GM18858 (cell line): ENCODE data around the gene TMPRSS4.

Source experiments
- ATAC-seq: cut with Tn5 transposase; IDR thresholded peaks from one replicate; pipeline ENCODE4 v1.9.1; 2021; ENCODE audit not compliant: unreplicated experiment

Gene TMPRSS4, protein sequence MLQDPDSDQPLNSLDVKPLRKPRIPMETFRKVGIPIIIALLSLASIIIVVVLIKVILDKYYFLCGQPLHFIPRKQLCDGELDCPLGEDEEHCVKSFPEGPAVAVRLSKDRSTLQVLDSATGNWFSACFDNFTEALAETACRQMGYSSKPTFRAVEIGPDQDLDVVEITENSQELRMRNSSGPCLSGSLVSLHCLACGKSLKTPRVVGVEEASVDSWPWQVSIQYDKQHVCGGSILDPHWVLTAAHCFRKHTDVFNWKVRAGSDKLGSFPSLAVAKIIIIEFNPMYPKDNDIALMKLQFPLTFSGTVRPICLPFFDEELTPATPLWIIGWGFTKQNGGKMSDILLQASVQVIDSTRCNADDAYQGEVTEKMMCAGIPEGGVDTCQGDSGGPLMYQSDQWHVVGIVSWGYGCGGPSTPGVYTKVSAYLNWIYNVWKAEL

DNA sequence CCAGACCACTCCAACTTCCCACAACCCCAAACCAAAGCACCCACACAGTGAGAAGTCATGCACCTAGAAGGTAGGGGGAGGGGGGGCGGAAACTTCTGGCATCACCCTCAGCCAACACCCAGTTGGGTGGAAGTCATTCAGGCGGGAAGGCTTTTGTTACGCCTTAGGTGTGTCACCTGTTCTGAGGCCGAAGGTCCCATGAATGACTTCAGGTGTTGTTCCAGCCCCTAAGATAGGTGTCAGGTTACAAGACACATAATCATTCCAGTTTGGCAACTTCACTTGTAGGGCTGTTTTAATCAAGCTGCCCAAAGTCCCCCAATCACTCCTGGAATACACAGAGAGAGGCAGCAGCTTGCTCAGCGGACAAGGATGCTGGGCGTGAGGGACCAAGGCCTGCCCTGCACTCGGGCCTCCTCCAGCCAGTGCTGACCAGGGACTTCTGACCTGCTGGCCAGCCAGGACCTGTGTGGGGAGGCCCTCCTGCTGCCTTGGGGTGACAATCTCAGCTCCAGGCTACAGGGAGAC lies at the start of gene TMPRSS4:
Gene TMPRSS4 (plus strand): TSS at position 325 of the 528 bp plus-strand sequence. CDS start 225 bp downstream, outside the sequence.
- no peak for ATAC-seq

DNA sequence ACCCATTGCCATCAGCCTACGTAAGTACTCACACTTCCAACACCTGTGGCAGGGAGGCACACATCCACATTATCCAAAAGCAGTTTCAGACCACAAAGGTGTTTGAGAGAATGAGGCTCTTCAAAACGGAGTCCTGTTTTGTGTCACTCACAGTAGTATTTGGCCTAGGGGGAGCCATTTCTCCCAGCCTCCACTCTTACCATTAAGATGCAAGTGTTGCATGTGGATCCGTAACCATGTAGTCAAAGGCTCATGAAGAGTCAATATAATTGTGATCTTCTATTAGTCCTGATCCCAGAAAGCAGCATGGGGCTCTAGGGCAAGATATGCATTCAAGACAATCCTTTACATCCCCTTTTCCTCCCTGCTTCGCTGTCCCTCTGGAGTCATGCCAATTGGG lies 49.2 kb upstream of the TMPRSS4 start:
- no peak for ATAC-seq

DNA sequence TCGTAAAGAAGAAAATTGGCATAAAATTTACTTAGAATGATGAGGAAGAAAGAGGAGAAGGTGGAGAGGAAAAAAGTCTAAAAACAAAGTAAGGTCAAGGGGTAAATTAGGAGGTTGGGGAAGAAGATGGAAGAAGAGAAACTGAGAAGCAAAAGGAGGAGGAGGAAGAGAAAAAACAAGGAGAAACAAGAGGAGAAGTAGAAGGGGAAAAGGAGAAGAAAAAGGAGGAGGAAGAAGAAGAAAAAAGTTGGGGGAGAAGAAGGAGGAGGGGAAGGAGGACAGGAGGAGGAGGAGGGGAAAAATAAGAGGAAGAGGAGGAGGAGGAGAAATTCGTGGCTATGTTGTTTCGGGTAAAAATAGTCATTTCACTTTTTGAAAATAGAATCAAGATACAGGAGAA lies 48.3 kb upstream of the TMPRSS4 start:
- no peak for ATAC-seq

DNA sequence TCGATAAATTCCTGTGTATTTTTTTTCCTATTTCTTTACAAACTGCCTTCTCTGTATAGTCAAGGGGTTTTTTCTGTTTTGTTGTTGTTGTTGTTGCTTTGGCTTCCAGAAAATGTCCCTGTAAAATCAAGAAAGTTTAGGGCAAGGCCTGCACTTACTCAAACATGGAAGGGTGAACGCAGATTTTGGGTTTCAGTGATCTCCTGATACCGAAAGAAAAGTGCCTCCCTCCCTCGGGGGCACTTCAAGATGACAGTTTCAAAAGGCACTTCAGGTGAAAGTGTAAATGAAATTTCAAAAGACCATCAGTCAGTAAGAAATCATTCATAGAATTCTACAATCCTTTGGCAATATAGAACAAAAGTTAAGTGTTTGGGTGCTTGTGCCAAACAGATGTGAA lies 43.4 kb upstream of the TMPRSS4 start:
- ATAC-seq = no peak

DNA sequence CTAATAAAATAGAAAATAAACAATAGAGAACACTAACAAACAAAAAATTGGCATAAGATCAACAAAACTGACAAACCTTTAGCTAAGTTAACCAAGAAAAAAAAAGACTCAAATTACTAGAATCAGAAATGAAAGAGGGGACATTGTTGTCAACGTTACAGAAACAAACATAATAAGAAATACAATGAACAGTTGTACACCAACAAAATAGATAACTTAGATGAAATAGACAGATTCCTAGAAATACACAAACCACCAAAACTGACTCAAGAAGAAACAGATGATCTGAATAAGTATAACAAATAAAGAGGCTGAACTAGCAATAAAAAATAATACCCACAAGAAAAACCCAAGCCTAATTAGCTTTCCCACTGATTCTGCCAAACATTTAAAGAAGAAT lies 34.7 kb upstream of the TMPRSS4 start:
- ATAC-seq = no peak

DNA sequence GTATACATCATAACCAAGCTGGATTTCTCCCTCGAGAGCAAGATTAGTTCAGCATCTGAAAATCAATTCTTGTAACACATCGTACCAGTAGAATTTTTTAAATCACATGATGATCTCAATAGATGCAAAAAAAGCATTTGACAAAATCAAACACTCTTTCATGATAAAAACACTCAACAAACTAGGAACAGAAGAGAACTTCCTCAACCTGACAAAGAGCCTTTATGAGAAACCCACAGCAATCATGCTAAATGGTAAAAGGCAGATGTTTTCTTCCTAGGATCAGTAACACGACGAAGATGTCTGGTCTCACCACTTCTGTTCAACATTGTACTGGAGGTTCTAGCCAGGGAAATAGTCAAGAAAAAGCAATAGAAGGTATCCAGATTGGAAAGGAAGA lies 34.1 kb upstream of the TMPRSS4 start:
- no peak for ATAC-seq

DNA sequence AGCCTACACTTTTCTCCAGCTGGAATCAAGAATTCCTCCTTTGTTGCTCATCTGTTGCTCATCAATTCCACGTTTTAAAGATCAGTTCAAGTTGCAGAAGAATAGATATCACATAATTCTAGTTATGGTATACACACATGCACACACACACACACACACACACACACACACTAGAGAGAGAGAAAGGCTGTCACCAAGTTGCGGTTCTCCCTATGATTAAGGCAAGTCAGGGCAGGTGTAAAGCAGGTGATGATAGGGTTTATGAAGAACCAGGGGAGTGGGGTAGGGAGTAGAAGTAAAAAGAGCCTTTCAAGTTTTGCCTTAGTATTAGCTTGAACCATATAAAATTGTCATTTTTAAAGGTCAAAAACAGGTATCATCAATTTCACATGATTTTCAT lies 31.7 kb upstream of the TMPRSS4 start:
- ATAC-seq = no peak

DNA sequence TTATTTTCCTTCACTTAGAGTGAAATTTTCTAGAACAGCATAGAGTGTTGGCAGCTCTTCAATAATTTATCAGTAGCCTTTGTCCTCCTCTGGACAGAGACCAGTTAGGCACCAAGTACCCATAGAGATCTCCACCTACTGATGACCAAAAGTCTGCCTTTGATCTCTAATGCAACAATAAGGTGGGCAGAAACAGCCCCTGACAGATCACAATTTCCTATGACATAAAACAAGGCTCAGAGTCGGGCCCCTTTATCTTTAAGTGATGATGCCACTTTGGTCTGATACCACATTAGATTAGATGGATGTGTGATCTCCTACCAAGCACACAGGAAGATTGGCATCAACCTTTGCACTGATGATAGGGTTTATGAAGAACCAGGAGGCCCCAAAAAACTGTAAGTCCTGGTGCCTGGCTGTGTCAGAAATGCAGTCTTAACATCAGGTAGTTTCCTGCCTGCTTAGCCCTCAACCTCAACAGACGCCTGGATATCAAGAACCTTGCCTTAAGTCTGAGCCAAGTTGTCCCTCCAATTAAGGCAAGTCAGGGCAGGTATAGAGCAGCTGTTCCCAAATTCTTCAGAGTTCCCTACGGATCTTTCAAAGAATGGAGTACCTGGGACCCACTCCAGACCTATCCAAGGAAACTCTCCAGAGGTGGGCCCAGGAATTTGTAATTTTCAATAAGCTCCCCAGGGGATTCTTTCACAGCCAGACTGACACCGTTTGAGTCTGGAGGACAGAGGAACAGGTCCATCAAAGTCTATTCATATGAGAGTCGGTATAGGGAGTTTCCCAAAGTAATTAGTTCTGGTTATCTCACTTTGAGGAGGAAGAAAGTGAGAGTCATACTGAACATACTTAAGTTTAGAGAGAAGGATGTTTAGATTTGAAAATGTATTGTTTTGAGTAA lies 30.6 kb upstream of the TMPRSS4 start:
- ATAC-seq = no peak

DNA sequence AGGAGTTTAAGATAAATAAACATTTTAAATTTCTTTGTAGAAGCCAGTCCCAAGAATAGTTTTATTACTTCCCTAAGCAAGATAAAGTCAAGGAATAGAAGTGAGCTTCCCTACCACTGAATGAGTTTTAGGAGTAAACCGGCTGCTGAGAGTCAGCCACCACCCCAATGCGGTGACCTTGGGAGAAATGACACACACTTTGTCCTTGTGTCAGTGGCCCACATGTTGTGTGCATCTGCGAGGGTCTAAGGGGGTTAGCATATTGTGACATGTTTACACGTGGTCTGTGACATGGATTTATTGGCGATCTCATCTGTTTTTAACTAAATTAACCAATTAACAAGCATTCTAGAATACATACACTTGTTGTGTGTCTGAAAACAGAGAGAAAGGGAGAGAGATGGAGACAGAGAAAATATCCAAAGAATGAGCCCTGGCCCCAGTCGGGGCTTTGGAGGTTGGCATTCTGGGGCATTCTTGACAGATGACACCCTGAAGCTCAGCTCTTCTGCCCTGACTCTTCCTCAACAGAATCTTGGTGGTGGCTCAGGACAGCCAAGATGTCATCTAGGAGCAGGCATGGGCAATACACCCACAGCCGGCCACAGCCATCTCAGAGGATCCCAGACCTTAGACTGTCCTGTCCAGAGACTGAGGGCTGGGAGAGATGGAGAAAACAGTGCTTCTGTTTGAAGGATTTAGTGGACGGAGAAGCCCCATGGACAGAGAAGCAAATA lies 29.7 kb upstream of the TMPRSS4 start:
- ATAC-seq = no peak

DNA sequence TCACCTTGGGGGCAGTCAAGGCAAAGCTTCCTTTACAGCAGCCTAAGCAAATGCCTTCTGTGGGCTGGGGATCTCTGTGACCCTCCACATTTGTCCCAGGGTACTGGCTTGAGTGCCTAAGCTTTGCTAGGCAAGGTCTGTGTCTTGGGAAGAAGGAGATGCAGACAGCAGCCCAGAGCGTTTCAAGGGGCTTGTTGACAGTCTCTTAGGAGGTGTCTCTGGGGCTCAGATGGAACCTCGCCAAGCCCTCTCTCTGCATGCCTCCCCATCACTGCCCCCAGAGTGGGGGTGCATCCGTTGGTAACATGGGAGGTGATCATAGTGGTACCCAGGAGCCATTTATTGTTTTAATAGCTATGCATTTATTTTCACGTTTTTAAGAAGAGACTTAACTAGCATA lies 29.1 kb upstream of the TMPRSS4 start:
- no peak for ATAC-seq

DNA sequence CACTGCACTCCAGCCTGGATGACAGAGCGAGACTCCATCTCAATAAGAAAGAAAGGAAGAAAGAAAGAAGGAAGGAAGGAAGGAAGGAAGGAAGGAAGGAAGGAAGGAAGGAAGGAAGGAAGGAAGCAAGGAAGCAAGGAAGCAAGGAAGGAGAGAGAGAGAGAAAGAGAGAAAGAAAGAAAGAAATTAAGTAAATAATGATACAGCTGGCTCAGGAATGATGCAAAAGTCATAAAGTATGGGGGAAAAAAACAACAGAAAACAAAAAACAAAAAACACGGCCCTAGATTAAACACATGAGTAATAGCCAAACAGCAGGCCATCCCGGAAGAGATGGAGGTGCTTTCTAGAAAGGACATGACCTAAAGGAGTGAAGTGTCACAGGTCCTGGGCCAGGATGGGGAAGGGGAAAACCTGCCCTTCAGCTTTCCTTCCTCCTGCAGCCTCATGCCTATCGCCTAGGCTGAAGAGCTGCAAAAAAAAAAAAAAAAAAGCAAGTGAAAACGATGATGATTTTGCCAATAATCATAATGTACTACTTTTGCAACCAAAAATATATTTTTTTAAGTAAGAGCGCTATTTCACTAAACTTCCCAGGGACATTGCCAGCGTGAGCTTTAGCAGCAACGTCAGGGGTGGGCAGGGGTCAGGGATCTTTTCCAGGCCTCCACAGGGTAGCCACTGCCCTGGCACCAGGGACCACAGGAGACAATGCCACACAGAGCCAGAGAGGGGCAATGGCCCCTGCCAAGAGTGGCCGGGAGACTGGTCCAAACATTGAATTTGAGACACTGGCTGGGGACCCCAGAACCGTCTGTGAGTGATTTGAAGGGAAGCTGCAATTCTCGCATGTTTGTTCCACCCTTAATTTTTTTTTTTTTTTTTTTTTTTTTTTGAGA lies 28.2 kb upstream of the TMPRSS4 start:
- ATAC-seq = no peak

DNA sequence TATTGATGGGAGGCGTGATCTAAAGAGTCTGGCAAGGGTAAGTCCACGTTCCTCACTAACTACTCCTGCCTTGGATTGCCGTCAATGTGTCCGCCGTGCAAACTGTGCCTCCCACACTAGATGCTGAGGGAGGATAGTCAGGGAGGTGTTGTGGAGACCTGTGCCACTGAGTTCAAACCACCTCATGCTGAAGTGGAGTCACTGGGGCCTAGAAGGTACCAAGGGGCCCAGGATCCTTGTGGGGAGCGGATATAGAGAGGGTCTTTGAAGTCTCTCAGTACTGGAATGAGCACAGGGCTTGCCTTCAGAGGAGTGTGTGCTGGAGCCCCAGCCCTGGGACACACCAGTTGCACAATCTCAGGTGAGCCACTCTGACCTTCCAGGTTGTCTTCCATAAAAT lies 27.1 kb upstream of the TMPRSS4 start:
- no peak for ATAC-seq

DNA sequence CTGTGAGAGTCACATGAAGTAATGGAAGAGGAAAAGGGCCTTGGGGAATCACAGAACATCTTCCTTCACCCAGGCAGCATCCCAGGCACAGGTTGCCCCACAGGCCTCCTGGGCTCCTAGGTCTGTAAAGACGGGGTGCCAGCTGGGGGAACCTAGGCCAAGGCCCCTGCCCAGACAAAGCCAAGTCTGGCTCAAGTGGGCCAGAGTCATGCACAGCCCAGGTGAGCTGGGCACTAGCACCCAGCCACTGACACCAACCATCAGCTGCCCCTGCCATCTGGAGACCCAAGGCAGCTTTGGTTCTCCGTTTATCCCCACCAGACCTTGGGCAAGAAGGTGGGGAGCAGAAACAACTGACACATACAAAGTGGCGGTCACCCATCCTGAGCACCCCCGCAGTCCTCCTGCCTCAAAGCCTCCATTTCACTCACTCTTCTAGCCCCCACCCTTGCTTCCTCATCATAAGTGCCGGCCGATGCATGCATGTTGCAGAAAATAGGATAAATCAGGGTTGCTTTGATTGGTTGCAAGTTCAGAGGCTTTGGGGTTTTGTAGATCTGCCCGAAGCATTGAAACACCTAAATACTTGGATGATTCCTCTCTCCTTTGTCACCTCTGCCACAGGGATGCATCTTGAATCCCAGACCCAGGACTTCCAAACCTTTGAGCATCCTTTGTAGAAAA lies 26.5 kb upstream of the TMPRSS4 start:
- ATAC-seq = no peak

DNA sequence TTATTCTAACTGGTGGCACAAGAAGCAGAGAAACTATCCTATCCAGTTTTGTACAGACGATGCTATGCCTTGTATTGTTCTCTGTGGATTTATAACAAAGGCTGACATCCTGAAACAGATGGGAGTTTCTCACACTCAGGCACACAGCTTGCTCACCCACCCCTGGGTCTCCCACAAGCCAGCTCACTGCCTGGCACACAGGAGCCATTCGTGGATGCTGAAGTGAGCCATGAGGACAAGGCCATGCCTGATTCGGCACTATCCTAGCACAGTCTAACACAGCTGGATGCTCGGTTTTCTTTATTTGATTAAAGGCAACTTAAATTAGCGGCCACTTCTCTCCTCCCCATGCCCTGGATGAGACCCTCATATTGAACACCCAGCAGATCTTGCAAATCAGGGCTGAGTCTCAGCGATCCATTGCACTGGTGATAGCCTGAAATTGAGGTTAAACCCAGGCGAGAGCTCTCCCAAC lies 25.7 kb upstream of the TMPRSS4 start:
- no peak for ATAC-seq

DNA sequence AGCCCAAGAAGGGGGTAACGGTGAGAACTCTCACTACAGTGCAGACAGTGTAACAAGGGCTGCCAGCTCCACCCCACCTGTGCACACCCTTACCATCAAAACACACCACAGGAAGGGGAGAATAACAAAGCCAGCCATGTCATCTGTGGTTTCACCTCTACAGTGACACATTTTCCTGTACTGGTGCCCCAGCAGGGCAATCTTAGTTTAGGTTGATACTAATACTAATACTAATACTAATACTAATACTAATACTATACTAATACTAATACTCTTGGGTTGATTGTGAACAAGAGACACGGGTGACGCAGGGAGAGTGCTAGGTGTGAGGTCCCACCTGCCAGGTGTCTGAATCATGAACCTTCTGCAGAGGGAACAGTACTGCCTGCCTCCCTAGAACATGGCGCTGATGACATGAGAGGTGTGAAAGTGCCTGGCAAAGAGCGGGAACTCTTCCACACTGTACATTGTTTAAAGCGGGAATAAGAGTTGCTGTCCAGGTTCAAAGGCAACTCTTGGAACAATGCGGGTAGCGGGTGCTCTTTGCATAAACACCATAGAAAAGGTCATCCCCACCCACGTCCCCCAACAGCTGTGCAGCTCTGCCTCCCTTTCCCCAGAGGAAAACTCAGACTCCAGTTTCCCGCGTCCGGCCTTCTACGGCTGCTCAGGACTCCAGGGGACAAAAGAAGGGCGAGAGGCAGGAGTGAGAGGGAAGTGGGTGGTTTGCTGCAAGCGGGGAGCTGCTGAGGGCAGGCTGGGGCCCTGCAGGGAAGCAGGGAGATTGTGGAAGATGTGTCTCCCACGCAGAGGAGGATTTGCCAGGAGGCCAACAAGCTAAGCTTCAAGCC lies 25.0 kb upstream of the TMPRSS4 start:
- no peak for ATAC-seq

DNA sequence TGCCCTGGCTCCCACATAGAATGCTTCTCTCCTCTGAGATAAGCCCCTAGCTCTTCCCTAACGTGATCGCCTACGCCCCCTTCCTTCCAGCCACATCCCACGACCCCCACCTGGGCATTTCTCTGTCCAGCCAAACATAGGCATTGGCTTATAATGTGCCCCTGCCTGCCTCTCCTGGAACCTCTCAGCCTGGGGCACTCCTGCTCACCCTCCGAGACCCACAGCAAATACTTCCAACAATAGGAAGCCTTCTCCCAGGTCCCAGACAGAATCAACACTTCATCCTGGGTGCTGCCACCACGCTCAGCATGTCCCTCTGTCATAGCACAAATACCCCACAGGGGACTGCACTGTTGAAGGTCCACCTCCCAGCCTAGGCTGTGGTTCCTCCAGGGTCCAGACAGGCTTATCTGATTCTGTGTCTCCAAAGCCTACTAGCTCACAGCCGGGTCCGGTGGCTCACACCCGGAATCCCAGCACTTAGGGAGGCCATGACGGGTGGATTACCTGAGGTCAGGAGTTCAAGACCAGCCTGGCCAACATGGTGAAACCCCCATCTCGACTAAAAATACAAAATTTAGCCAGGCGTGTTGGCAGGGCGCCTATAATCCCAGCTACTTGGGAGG lies 24.2 kb upstream of the TMPRSS4 start:
- ATAC-seq = no peak

DNA sequence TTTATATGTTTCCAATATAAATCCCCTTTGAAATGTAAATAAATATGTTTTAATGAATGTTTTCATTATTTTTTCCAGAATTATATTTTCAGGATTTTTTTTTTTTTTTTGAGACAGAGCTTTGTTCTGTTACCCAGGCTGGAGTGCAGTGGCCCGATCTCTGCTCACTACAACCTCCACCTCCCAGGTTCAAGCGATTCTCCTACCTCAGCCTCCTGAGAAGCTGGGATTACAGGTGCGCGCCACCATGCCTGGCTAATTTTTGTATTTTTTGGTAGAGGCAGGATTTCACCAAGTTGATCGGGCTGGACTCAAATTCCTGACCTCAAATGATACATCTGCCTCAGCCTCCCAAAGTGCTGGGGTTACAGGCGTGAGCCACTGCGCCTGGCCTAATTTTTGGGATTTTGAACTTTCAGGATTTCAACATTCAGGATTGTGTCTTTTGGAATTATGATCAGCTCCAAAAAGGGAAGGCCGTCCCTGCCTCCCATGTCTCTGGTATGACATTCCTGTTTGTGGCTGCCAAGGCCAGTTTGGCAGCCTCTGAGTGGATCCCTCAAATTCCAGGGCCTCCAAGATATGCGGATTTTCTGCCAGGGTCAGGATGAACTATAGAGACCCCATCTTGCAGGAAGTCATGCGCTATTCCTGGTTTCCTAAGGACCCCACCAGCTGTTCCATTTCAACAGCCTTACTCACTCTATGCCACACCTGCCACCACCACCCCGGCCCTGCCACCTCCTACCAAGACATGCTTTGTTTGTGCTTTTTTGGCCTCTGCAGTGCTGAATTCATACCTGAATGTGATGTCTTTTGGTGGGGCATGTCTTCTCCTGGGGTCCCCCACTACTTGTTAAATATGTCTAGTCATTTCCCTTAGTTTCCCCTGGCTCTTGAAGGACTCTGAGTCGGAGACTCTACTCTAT lies 21.9 kb upstream of the TMPRSS4 start:
- no peak for ATAC-seq
